IMR-90 (cell line): Measurements from ENCODE around the gene CROCC2. TPM values are rescaled to one million over a fixed set of nuclear protein-coding genes. Genes with fewer than 3 reads are reported as not detected.

ENCODE experiments used
- ATAC-seq: fragments of 200-7000 bp; cut with Tn5 transposase; 2 replicates; pipeline ENCODE4 v1.9.1; 2020; ENCODE audit warnings: low read depth, mild to moderate bottlenecking, moderate library complexity
- BruUV-seq: library from RNA; stranded (reverse); fragments of 400-500 nt; replicated peaks from 2 replicates; lab custom pipeline; 2021; lab: Mats Ljungman, UMichigan
- CTCF ChIA-PET: fragments of 300-600 bp; formaldehyde crosslinking; extraction: SDS; loops from one replicate; lab custom pipeline; 2021; ENCODE audit warnings: antibody characterized with exemption; lab: Yijun Ruan, JAX
- POLR2A ChIA-PET: fragments of 300-600 bp; sonication (Branson Sonifier 250); formaldehyde crosslinking; loops from one replicate; lab custom pipeline; 2022; ENCODE audit warnings: antibody characterized with exemption; ENCODE audit not compliant: unreplicated experiment; lab: Charles Lee
- DNase-seq: peaks from one replicate; pipeline ENCODE4 v3.0.0; 2013
- H2AFZ ChIP-seq: replicated peaks from 2 replicates; pipeline ENCODE3; 2013; ENCODE audit warnings: low read length, mild to moderate bottlenecking; ENCODE audit not compliant: poor library complexity
- H2AK5ac ChIP-seq: 2 replicates; pipeline ENCODE4 v1.6.1; 2013; ENCODE audit warnings: low read depth, low read length, inconsistent platforms
- H2AK9ac ChIP-seq: replicated peaks from 2 replicates; pipeline ENCODE3; 2013; ENCODE audit warnings: mild to moderate bottlenecking, low read depth, low read length, moderate library complexity; ENCODE audit not compliant: poor library complexity
- H2BK120ac ChIP-seq: 2 replicates; pipeline ENCODE4 v1.6.1; 2013; ENCODE audit warnings: low read depth, low read length, inconsistent platforms
- H2BK15ac ChIP-seq: 3 replicates; pipeline ENCODE4 v1.6.1; 2013; ENCODE audit warnings: low read depth, low read length, inconsistent platforms
- H2BK20ac ChIP-seq: 2 replicates; pipeline ENCODE4 v1.6.1; 2013; ENCODE audit warnings: low read depth, mild to moderate bottlenecking, inconsistent platforms, low read length, moderate library complexity
- H2BK5ac ChIP-seq: 2 replicates; pipeline ENCODE4 v1.6.1; 2013; ENCODE audit warnings: mild to moderate bottlenecking, low read depth, low read length, inconsistent platforms; ENCODE audit not compliant: poor library complexity, severe bottlenecking
- H3K14ac ChIP-seq: replicated peaks from 2 replicates; pipeline ENCODE4 v1.6.1; 2013; ENCODE audit warnings: low read depth, low read length, inconsistent platforms
- H3K18ac ChIP-seq: 2 replicates; pipeline ENCODE4 v1.6.1; 2013; ENCODE audit warnings: low read depth, low read length, control low read depth
- H3K23ac ChIP-seq: 2 replicates; pipeline ENCODE4 v1.6.1; 2013; ENCODE audit warnings: low read depth, low read length, inconsistent platforms
- H3K27ac ChIP-seq: 2 replicates; pipeline ENCODE4 v1.5.1; 2013; ENCODE audit warnings: mild to moderate bottlenecking, control low read depth, low read length; ENCODE audit not compliant: insufficient read depth
- H3K27me3 ChIP-seq: 2 replicates; pipeline ENCODE4 v1.6.1; 2013; ENCODE audit warnings: low read length; ENCODE audit not compliant: control insufficient read depth, insufficient read depth
- H3K36me3 ChIP-seq: 2 replicates; pipeline ENCODE4 v1.6.1; 2013; ENCODE audit warnings: low read length, mixed read lengths; ENCODE audit not compliant: control insufficient read depth, insufficient read depth
- H3K4ac ChIP-seq: 2 replicates; pipeline ENCODE4 v1.6.1; 2013; ENCODE audit warnings: low read depth, low read length, inconsistent platforms
- H3K4me1 ChIP-seq: 2 replicates; pipeline ENCODE4 v1.6.1; 2013; ENCODE audit warnings: low read length, mixed read lengths; ENCODE audit not compliant: control insufficient read depth, insufficient read depth
- H3K4me2 ChIP-seq: 2 replicates; pipeline ENCODE4 v1.6.1; 2013; ENCODE audit warnings: low read depth, mild to moderate bottlenecking, control low read depth, low read length, moderate library complexity
- H3K4me3 ChIP-seq: 2 replicates; pipeline ENCODE4 v1.5.1; 2013; ENCODE audit warnings: low read depth, mild to moderate bottlenecking, control low read depth, low read length, moderate library complexity; ENCODE audit not compliant: insufficient read depth
- H3K56ac ChIP-seq: 2 replicates; pipeline ENCODE4 v1.6.1; 2013; ENCODE audit warnings: low read length, inconsistent platforms; ENCODE audit not compliant: insufficient read depth; ENCODE audit errors: extremely low read depth
- H3K79me1 ChIP-seq, 2 experiments: 2 replicates each; pipeline ENCODE4 v1.6.1; 2013; ENCODE audit warnings: low read length in 2 of 2, inconsistent platforms in 1 of 2, low read depth in 1 of 2
- H3K9ac ChIP-seq: 2 replicates; pipeline ENCODE4 v1.6.1; 2013; ENCODE audit warnings: low read depth, low read length, control low read depth
- H3K9me1 ChIP-seq: 2 replicates; pipeline ENCODE4 v1.6.1; 2013; ENCODE audit warnings: low read length, inconsistent platforms; ENCODE audit not compliant: insufficient read depth
- H3K9me3 ChIP-seq: 2 replicates; pipeline ENCODE4 v1.6.1; 2013; ENCODE audit warnings: low read length; ENCODE audit not compliant: control insufficient read depth, insufficient read depth
- H4K20me1 ChIP-seq: 2 replicates; pipeline ENCODE4 v1.6.1; 2013; ENCODE audit warnings: low read length, inconsistent platforms; ENCODE audit not compliant: insufficient read depth
- H4K5ac ChIP-seq: 2 replicates; pipeline ENCODE4 v1.6.1; 2013; ENCODE audit warnings: mild to moderate bottlenecking, low read depth, low read length, control low read depth
- H4K8ac ChIP-seq, 2 experiments: 2 replicates each; pipeline ENCODE4 v1.6.1; 2013; ENCODE audit warnings: low read depth in 2 of 2, low read length in 2 of 2, control low read depth in 1 of 2, inconsistent platforms in 1 of 2
- H4K91ac ChIP-seq: 2 replicates; pipeline ENCODE4 v1.6.1; 2013; ENCODE audit warnings: low read depth, low read length, inconsistent platforms; ENCODE audit not compliant: insufficient read depth
- BHLHE40 ChIP-seq: fragments of 150-350 bp; IDR thresholded peaks from 2 replicates; pipeline ENCODE4 v1.6.1; 2016; ENCODE audit warnings: mild to moderate bottlenecking, low read depth, low read length
- CEBPB ChIP-seq: IDR thresholded peaks from 2 replicates; pipeline ENCODE4 v1.6.1; 2012; ENCODE audit warnings: low read depth, low read length, improper control_type of control experiment
- CHD1 ChIP-seq: IDR thresholded peaks from 2 replicates; pipeline ENCODE4 v1.6.1; 2012; ENCODE audit warnings: low read depth, low read length, improper control_type of control experiment
- CTCF ChIP-seq: conservative IDR thresholded peaks from 2 replicates; pipeline ENCODE4 v1.5.1; 2012; ENCODE audit warnings: mild to moderate bottlenecking, low read depth, low read length, improper control_type of control experiment
- ELK1 ChIP-seq: fragments of 150-350 bp; IDR thresholded peaks from 2 replicates; pipeline ENCODE4 v1.6.1; 2016; ENCODE audit warnings: low read depth, mild to moderate bottlenecking, low read length, moderate library complexity, borderline replicate concordance
- FOS ChIP-seq: fragments of 150-350 bp; IDR thresholded peaks from 2 replicates; pipeline ENCODE4 v1.6.1; 2016; ENCODE audit warnings: low read depth, low read length
- MAFK ChIP-seq: IDR thresholded peaks from 2 replicates; pipeline ENCODE4 v1.6.1; 2012; ENCODE audit warnings: low read depth, low read length, improper control_type of control experiment
- MAZ ChIP-seq: IDR thresholded peaks from 2 replicates; pipeline ENCODE4 v1.6.1; 2012; ENCODE audit warnings: low read depth, mild to moderate bottlenecking, low read length, improper control_type of control experiment, moderate library complexity, borderline replicate concordance
- MXI1 ChIP-seq: IDR thresholded peaks from 2 replicates; pipeline ENCODE4 v1.6.1; 2012; ENCODE audit warnings: low read depth, mild to moderate bottlenecking, low read length, moderate library complexity, borderline replicate concordance
- NFE2L2 ChIP-seq: fragments of 150-350 bp; IDR thresholded peaks from 2 replicates; pipeline ENCODE4 v1.6.1; 2016; ENCODE audit warnings: low read depth, mild to moderate bottlenecking, low read length
- POLR2A ChIP-seq: IDR thresholded peaks from 2 replicates; pipeline ENCODE4 v1.6.1; 2012; ENCODE audit warnings: mild to moderate bottlenecking, low read depth, low read length
- RAD21 ChIP-seq: IDR thresholded peaks from 2 replicates; pipeline ENCODE4 v1.6.1; 2012; ENCODE audit warnings: low read length, improper control_type of control experiment
- RCOR1 ChIP-seq: IDR thresholded peaks from 2 replicates; pipeline ENCODE4 v1.6.1; 2012; ENCODE audit warnings: mild to moderate bottlenecking, low read length, improper control_type of control experiment; ENCODE audit not compliant: insufficient replicate concordance
- RFX5 ChIP-seq: IDR thresholded peaks from 2 replicates; pipeline ENCODE4 v1.8.0; 2012; ENCODE audit warnings: low read depth, mild to moderate bottlenecking, low read length, moderate library complexity
- SMC3 ChIP-seq: fragments of 150-350 bp; IDR thresholded peaks from 2 replicates; pipeline ENCODE4 v1.6.1; 2016; ENCODE audit warnings: low read depth, mild to moderate bottlenecking, antibody characterized with exemption, low read length, moderate library complexity
- USF2 ChIP-seq: fragments of 150-350 bp; IDR thresholded peaks from 2 replicates; pipeline ENCODE4 v1.6.1; 2017; ENCODE audit warnings: mild to moderate bottlenecking, antibody characterized with exemption, low read length, low read depth
- WGBS, 2 experiments: methylation state at CpG; one replicate each; pipeline versions ENCODE4 v1.1.5 to v1.1.7; 2013; ENCODE audit warnings: missing lambda C conversion rate in 2 of 2; ENCODE audit not compliant: insufficient read length in 1 of 2; ENCODE audit errors: extremely low coverage in 2 of 2; 5-methylcytosine and 5-hydroxymethylcytosine counted together
- dilution Hi-C: fragments of 300-500 bp; cut with HindIII; formaldehyde crosslinking; loops from one replicate; pipeline ENCODE4 v1.14.3; 2018; ENCODE audit warnings: low sequenced_read_pairs; ENCODE audit not compliant: unreplicated experiment
- in situ Hi-C: fragments of 300-500 bp; cut with MboI; formaldehyde crosslinking; loops from 3 replicates; pipeline ENCODE4 v1.14.3; 2019; ENCODE audit warnings: low sequenced_read_pairs, inconsistent platforms, mixed read lengths
- intact Hi-C: fragments of 100-400 bp; cut with micrococcal nuclease; formaldehyde crosslinking; loops from 2 replicates; pipeline ENCODE4 v1.10.0; 2022
- polyA plus RNA-seq, 3 experiments: library from polyadenylated mRNA; depleted of rRNA; stranded (reverse); fragments of >200 nt; gene quantifications; 2 replicates each; pipeline ENCODE4 v1.2.3, GENCODE V29; 2012; ENCODE audit warnings: low replicate concordance in 1 of 3
- total RNA-seq: library from RNA; depleted of rRNA; stranded (reverse); fragments of >200 nt; gene quantifications from 2 replicates; pipeline ENCODE4 v1.2.3, GENCODE V29; 2012

The CROCC2 gene
- total and polyA plus RNA-seq, 2 of the 4 experiments (the other 2 are of a cell fraction): not detected

GRCh38 chr2:240998706-240998994 is 92.5 kb downstream of the CROCC2 start:
- dilution Hi-C loops (no loop called here), in situ Hi-C loops (no loop called here), intact Hi-C loops (loop anchor here (2.0 to 10.0 kb wide), 3 partner anchors 84 to 434 kb away; partner anchors contain the start of genes DUSP28 and RNPEPL1)
- POLR2A ChIA-PET: interaction anchor here (0.7 kb wide), 1 partner anchor 11 kb away, joined by 3 read pairs; no protein-coding TSS in a partner anchor
- peak overlapping the region; percentile 15; the same call in 1 of the 2 replicates for H3K4me2 ChIP-seq
- TF ChIP-seq SMC3: no peak
- no peak for TF ChIP-seq CEBPB
- no peak for TF ChIP-seq RAD21
- no peak for TF ChIP-seq RCOR1
- no peak for TF ChIP-seq MAZ
- no peak for TF ChIP-seq RFX5
- TF ChIP-seq MXI1: no peak
- TF ChIP-seq ELK1: no peak
- TF ChIP-seq NFE2L2: no peak
- no peak for TF ChIP-seq CTCF
- TF ChIP-seq POLR2A: no peak
- TF ChIP-seq USF2: no peak
- TF ChIP-seq FOS: no peak
- TF ChIP-seq MAFK: no peak
- no peak for TF ChIP-seq CHD1
- no peak for TF ChIP-seq BHLHE40
- H3K4ac ChIP-seq: no peak overlapping the region
- CTCF ChIA-PET: no interaction called here
- H3K23ac ChIP-seq: no peak overlapping the region
- H3K9me1 ChIP-seq: peaks cover 4% of the 10 kb centered on the region; the same call in 1 of the 2 replicates
- H4K8ac ChIP-seq: no peak overlapping the region
- H3K79me1 ChIP-seq: no peaks in the 10 kb centered on the region; a peak in 1 of 4 replicates
- no peak overlapping the region for H4K5ac ChIP-seq
- H4K20me1 ChIP-seq: no peaks in the 10 kb centered on the region
- H3K14ac ChIP-seq: no peak overlapping the region
- H2AK9ac ChIP-seq: peak overlapping the region; percentile 48
- WGBS, 2 experiments: 1% methylated on average over 36 of the region's 51 CpGs; no CpG with 5 or more reads in 1 of the 2 experiments
- no peak overlapping the region for H2AK5ac ChIP-seq
- peaks cover 26% of the 10 kb centered on the region; the same call in 1 of the 2 replicates for H3K4me1 ChIP-seq
- H3K18ac ChIP-seq: no peak overlapping the region
- ATAC-seq: peak; percentile 28; the same call in 1 of the 2 replicates
- H3K36me3 ChIP-seq: peaks cover 32% of the 10 kb centered on the region
- no peak for DNase-seq
- peaks cover 6% of the 10 kb centered on the region for H3K9me3 ChIP-seq
- H4K91ac ChIP-seq: no peak overlapping the region
- H3K56ac ChIP-seq: no peak overlapping the region
- no peaks in the 10 kb centered on the region for H3K27me3 ChIP-seq
- H2BK120ac ChIP-seq: no peak overlapping the region
- H2BK5ac ChIP-seq: no peak overlapping the region
- no peak overlapping the region; the same call in 1 of the 2 replicates for H3K27ac ChIP-seq
- H3K4me3 ChIP-seq: peak overlapping the region; percentile 55
- H2BK20ac ChIP-seq: no peak overlapping the region
- peak overlapping the region; percentile 90 for H2AFZ ChIP-seq
- no peak overlapping the region for H2BK15ac ChIP-seq
- no peak overlapping the region for H3K9ac ChIP-seq
- no TSS peak for BruUV-seq
